Measurements from ENCODE around the gene PKHD1. TPM values are rescaled to one million over a fixed set of nuclear protein-coding genes. Genes with fewer than 3 reads are reported as not detected.

The PKHD1 gene
- total and polyA plus RNA-seq, 12 donors, result 0.03 to 0.22 (median 0.09) TPM; not detected in 3

DNA sequence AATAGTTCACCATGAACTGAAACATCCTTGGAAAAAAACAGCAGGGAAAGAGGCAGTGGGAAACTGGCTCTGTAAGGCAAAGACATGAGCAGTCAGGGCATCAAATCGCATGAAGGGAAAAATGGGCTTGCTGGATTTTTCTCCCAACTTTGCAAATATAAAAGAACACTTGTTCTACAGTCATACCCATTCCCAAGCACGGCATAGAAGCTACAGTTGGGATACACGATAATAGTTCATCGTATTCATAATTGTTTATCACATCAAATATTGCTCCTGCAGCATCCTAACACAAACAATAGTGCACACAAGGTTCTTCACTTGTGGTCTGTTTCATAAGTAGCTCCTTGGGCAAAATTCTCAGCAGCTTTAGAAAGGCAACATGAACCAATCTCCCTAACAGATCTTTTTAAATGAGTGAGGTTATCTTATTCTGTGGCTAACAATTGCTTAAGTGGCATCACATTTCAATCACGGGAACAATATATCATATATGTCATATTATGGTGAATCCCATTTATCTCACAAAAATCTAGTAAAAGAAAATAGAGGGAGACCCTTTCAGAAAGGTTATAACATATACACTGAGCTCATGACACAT, 243.9 kb downstream of the PKHD1 start:
- Histone ChIP-seq H3K36me3 (replicated peaks in 1 of 2) (no peaks in the 10 kb centered on the region), H3K27ac (no peak overlapping the region), H3K4me1 (replicated peaks in 1 of 2) (no peaks in the 10 kb centered on the region), H3K9me3 (replicated peaks in 1 of 3) (no peaks in the 10 kb centered on the region), H3K27me3 (no peaks in the 10 kb centered on the region), H3K4me3 (no peak overlapping the region)
- intact Hi-C loops (cut with DNase I), result no loop called here
- DNase-seq, result no peak
- 79 to 91% (median 81%) methylated on average over 5 of the region's 5 CpGs for WGBS, 4 donors
- TF ChIP-seq POLR2A (IDR thresholded peaks at IDR 0.05), result no peak
- TF ChIP-seq, protein P1, sequence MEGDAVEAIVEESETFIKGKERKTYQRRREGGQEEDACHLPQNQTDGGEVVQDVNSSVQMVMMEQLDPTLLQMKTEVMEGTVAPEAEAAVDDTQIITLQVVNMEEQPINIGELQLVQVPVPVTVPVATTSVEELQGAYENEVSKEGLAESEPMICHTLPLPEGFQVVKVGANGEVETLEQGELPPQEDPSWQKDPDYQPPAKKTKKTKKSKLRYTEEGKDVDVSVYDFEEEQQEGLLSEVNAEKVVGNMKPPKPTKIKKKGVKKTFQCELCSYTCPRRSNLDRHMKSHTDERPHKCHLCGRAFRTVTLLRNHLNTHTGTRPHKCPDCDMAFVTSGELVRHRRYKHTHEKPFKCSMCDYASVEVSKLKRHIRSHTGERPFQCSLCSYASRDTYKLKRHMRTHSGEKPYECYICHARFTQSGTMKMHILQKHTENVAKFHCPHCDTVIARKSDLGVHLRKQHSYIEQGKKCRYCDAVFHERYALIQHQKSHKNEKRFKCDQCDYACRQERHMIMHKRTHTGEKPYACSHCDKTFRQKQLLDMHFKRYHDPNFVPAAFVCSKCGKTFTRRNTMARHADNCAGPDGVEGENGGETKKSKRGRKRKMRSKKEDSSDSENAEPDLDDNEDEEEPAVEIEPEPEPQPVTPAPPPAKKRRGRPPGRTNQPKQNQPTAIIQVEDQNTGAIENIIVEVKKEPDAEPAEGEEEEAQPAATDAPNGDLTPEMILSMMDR (IDR thresholded peaks at IDR 0.05), result no peak

DNA sequence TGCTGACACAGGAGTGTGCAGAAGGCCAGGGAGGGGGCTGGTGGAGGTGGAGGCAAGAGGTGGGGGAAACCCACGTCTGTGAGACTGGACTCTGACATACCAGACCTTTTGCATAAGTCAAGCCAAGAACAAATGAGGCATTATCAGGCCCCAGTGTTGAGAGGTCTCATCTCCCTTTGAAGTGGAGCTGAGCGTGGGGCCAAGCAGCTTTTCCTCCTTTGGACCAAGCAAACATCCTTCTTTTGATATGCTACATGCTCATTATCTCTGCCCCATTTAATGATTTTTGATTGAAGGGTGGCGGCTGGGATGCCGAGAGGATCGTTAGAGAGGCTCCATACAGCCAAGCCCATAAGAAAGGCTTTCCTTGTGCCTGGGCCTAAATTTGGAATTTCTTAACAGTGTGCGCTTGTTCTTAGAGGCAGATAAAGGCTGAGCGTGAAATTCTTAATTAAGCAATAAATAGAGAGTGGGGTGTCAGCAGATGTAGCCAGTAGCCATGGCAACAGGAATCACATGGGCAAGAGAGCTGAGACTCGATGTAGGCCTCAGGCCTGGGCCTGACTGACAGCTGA, 244.5 kb downstream of the PKHD1 start:
- H3K9me3 ChIP-seq (replicated peaks in 1 of 3), result no peaks in the 10 kb centered on the region
- no peak overlapping the region for H3K27ac ChIP-seq
- no peaks in the 10 kb centered on the region for H3K36me3 ChIP-seq (replicated peaks in 1 of 2)
- TF ChIP-seq, protein P1 (IDR thresholded peaks at IDR 0.05), result no peak
- no peak for TF ChIP-seq POLR2A (IDR thresholded peaks at IDR 0.05)
- H3K4me1 ChIP-seq (replicated peaks in 1 of 2), result no peaks in the 10 kb centered on the region
- no peak overlapping the region for H3K4me3 ChIP-seq
- 76 to 84% (median 78%) methylated on average over 7 to 8 of the region's 8 CpGs for WGBS, 4 donors
- no peak for DNase-seq
- intact Hi-C loops (cut with DNase I), result no loop called here
- no peaks in the 10 kb centered on the region for H3K27me3 ChIP-seq

DNA sequence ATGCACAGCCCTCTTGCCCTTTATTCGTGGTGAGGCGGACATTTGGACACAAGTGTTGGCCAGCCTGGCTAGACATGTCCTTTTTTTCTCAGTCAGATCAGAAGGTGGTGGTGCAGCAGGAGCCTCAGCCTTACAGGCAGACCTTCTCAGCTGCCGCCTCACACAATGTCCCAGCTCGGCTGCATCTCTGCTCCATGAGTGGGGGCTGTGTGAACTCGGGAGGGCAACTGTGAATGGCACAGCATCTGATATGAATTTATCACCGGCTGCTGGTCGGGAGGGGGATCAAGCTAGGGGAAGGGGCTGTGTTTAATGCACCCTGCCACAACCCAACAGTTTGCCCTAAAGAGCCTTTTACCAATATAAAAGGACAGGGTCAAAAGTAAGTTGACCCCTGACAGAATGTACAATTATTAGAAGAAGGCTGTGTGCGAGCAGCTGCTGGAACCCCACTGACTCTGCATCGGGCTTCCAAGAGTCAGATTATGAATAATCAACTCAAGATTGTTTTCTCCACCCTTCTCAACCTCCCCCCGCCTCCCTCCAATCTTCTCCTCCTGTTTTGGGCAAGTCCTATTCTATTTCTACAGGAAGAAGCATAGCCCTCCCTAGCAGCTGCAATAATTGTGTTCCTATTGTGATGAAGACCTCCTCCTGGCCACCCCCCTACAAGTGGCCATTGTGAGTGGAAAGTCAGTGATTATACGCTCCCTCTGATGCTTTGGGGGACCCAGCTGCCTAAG, 245.2 kb downstream of the PKHD1 start:
- Histone ChIP-seq H3K36me3 (replicated peaks in 1 of 2) (no peaks in the 10 kb centered on the region), H3K27me3 (no peaks in the 10 kb centered on the region), H3K4me3 (no peak overlapping the region), H3K27ac (no peak overlapping the region), H3K9me3 (replicated peaks in 1 of 3) (no peaks in the 10 kb centered on the region), H3K4me1 (replicated peaks in 1 of 2) (no peaks in the 10 kb centered on the region)
- intact Hi-C loops (cut with DNase I), result no loop called here
- TF ChIP-seq, protein P1 (IDR thresholded peaks at IDR 0.05), result no peak
- no peak for TF ChIP-seq POLR2A (IDR thresholded peaks at IDR 0.05)
- no peak for DNase-seq
- WGBS, 4 donors, result 64 to 71% (median 69%) methylated on average over 11 of the region's 11 CpGs

DNA sequence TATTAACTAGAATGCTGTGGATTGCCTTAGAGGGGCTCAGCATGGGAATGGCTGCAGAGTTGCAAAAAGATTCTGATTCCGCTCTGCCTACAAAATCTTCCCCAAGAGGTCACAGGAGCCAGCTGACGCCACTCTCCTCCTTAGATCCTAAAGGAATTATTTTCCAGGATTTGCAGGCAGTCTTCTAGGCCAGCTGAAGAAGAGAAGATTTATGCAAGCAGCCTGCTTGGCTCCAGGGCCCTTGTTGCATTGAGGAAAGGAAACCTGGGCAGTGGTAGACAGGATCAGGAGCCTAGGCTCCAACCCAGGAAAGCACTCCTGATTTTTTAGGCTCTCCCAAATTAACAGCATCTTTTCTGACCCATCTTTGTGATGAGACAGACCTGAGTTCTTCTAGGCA, 245.8 kb downstream of the PKHD1 start:
- intact Hi-C loops (cut with DNase I), result no loop called here
- 82 to 90% (median 86%) methylated on average over 2 of the region's 2 CpGs for WGBS, 4 donors
- H3K36me3 ChIP-seq (replicated peaks in 1 of 2), result no peaks in the 10 kb centered on the region

More for the DNA sequence above, 245.8 kb downstream of the PKHD1 start:
- Histone ChIP-seq H3K4me3 (no peak overlapping the region), H3K9me3 (replicated peaks in 1 of 3) (no peaks in the 10 kb centered on the region), H3K27me3 (no peaks in the 10 kb centered on the region), H3K27ac (no peak overlapping the region), H3K4me1 (replicated peaks in 1 of 2) (no peaks in the 10 kb centered on the region)
- DNase-seq, result no peak
- TF ChIP-seq, protein P1 (IDR thresholded peaks at IDR 0.05), result no peak
- TF ChIP-seq POLR2A (IDR thresholded peaks at IDR 0.05), result no peak

Data from adrenal gland (tissue), 12 donors.